A673 (cell line): Measurements from ENCODE around the gene KIRREL3.

ENCODE experiments used
- CTCF ChIP-seq: fragments of 300-800, 200-600 bp; sonication (generic); conservative IDR thresholded peaks from 2 replicates; pipeline ENCODE4 v1.5.1; 2017; ENCODE audit warnings: low read depth, mild to moderate bottlenecking, antibody characterized with exemption, low read length, moderate library complexity, mixed read lengths
- EZH2 ChIP-seq: fragments of 200-600 bp; sonication (generic); IDR thresholded peaks from 2 replicates; pipeline ENCODE4 v1.6.1; 2017; ENCODE audit warnings: borderline replicate concordance, low read depth, mild to moderate bottlenecking, mixed read lengths, antibody characterized with exemption, low read length; ENCODE audit not compliant: poor library complexity, severe bottlenecking

- no peak for TF ChIP-seq CTCF
- no peak for TF ChIP-seq EZH2
Measured at GRCh38 chr11:126547691-126548090, 452.9 kb downstream of the KIRREL3 start.
